SW480 (cell line): ENCODE data around the gene LRBA.
"Not testable (repeated sequence)": the region's sequence is repeated elsewhere in the genome, so short reads cannot be mapped to it uniquely, and the experiment has no call there.

Experiments
- DNase-seq: peaks from one replicate; pipeline ENCODE4 v3.0.0-alpha.2; 2016; ENCODE audit warnings: low spot score

The LRBA gene

GRCh38 chr4:151021637-151022334 lies 6.7 kb upstream of the LRBA start:
- no peak for DNase-seq

GRCh38 chr4:151015459-151016347 lies 619 bp upstream of the LRBA start:
- DNase-seq: peak; percentile 88

- no peak for DNase-seq
Measured at GRCh38 chr4:151013944-151014343, 1.1 kb downstream of the LRBA start.

- no peak for DNase-seq
Measured at GRCh38 chr4:151013491-151013890, 1.6 kb downstream of the LRBA start.

GRCh38 chr4:151012820-151013219 lies 2.3 kb downstream of the LRBA start:
- DNase-seq: peak; percentile 6

- no peak for DNase-seq
Measured at GRCh38 chr4:151012376-151012775, 2.7 kb downstream of the LRBA start.

- peak; percentile 17 for DNase-seq
Measured at GRCh38 chr4:151004222-151004621, 10.9 kb downstream of the LRBA start.

- DNase-seq: no peak
Measured at GRCh38 chr4:151000747-151001429, 14.2 kb downstream of the LRBA start.

- no peak for DNase-seq
Measured at GRCh38 chr4:150999086-150999485, 16.0 kb downstream of the LRBA start.

- DNase-seq: no peak
Measured at GRCh38 chr4:150997141-150997540, 17.9 kb downstream of the LRBA start.

- DNase-seq: no peak
Measured at GRCh38 chr4:150994721-150995120, 20.4 kb downstream of the LRBA start.

GRCh38 chr4:150993577-150993976 lies 21.5 kb downstream of the LRBA start:
- not testable (repeated sequence) for DNase-seq

GRCh38 chr4:150990993-150991392 lies 24.1 kb downstream of the LRBA start:
- DNase-seq: no peak

GRCh38 chr4:150990250-150990649 lies 24.8 kb downstream of the LRBA start:
- DNase-seq: no peak

GRCh38 chr4:150988238-150988637 lies 26.8 kb downstream of the LRBA start:
- DNase-seq: no peak

GRCh38 chr4:150987204-150987603 lies 27.9 kb downstream of the LRBA start:
- no peak for DNase-seq

GRCh38 chr4:150986085-150986484 lies 29.0 kb downstream of the LRBA start:
- no peak for DNase-seq

- DNase-seq: no peak
Measured at GRCh38 chr4:150983851-150984250, 31.2 kb downstream of the LRBA start.

- no peak for DNase-seq
Measured at GRCh38 chr4:150982557-150983233, 32.4 kb downstream of the LRBA start.

- no peak for DNase-seq
Measured at GRCh38 chr4:150978738-150979575, 36.1 kb downstream of the LRBA start.

- no peak for DNase-seq
Measured at GRCh38 chr4:150976478-150977118, 38.5 kb downstream of the LRBA start.
